SK-N-SH treated with all-trans-retinoic acid at 6 μM for 48 hours (cell line): ENCODE data around the gene ARHGEF37.

Source experiments
- ARNTL ChIP-seq: fragments of 450-650 bp; formaldehyde crosslinking; IDR thresholded peaks from 2 replicates; pipeline ENCODE4 v1.5.0; 2020; ENCODE audit warnings: low read depth, mild to moderate bottlenecking, moderate library complexity, borderline replicate concordance
- CSDC2 ChIP-seq: fragments of 250-450 bp; sonication (Bioruptor Pico); IDR thresholded peaks from 2 replicates; pipeline ENCODE4 v1.5.0; 2020; ENCODE audit warnings: mild to moderate bottlenecking, moderate library complexity
- TCF4 ChIP-seq: fragments of 250-450 bp; sonication (Bioruptor Pico); IDR thresholded peaks from 2 replicates; pipeline ENCODE4 v1.8.0; 2021; ENCODE audit warnings: mild to moderate bottlenecking, moderate library complexity, borderline replicate concordance
- ZFP3 ChIP-seq: fragments of 250-450 bp; sonication (Bioruptor Pico); IDR thresholded peaks from 2 replicates; pipeline ENCODE4 v1.5.0; 2020; ENCODE audit warnings: mild to moderate bottlenecking, moderate library complexity
- TF ChIP-seq, protein P1 (sequence below): fragments of 250-450 bp; sonication (Bioruptor Pico); IDR thresholded peaks from 2 replicates; pipeline ENCODE4 v1.8.0; 2020; ENCODE audit warnings: mild to moderate bottlenecking, moderate library complexity, borderline replicate concordance

DNA sequence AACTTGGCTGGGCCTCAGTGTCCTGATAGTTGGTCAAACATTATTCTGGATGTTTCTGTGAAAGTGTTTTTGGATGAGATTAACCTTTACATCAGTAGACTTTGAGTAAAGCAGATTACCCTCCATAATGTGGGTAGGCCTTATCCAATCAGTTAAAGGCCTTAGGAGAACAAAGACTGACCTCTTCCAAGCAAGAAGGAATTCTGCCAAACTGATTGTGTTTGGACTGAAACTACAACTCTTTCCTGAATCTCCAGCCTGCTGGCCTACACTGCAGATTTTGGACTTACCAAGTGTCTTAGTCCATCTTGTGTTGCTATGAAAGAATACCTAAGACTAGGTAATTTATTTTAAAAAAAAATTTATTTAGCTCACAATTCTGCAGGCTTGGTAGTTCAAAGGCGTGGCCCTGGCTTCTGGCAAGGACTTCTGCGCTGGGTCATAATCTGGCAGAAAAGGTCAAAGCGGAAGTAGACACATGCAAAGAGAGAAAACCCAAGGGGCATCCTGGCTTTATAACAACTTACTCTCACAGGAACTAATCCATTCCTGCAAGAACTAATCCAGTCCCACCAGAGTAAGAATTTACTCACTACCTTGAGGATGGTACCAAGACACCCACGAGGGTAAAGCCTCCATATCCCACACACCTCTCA is 8.6 kb upstream of the ARHGEF37 start:
- TF ChIP-seq ZFP3 (CRISPR knock-in tag) (no peak), ARNTL (CRISPR knock-in tag) (no peak), CSDC2 (CRISPR knock-in tag) (no peak), TCF4 (CRISPR knock-in tag) (no peak)
- TF ChIP-seq, protein P1, sequence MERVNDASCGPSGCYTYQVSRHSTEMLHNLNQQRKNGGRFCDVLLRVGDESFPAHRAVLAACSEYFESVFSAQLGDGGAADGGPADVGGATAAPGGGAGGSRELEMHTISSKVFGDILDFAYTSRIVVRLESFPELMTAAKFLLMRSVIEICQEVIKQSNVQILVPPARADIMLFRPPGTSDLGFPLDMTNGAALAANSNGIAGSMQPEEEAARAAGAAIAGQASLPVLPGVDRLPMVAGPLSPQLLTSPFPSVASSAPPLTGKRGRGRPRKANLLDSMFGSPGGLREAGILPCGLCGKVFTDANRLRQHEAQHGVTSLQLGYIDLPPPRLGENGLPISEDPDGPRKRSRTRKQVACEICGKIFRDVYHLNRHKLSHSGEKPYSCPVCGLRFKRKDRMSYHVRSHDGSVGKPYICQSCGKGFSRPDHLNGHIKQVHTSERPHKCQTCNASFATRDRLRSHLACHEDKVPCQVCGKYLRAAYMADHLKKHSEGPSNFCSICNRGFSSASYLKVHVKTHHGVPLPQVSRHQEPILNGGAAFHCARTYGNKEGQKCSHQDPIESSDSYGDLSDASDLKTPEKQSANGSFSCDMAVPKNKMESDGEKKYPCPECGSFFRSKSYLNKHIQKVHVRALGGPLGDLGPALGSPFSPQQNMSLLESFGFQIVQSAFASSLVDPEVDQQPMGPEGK, result no peak
